SJSA1 (cell line): ENCODE data around the gene RASSF7. TPM values are rescaled to one million over a fixed set of nuclear protein-coding genes. Genes with fewer than 3 reads are reported as not detected.

Experiments
- DNase-seq, 2 experiments: peaks; one replicate each; pipeline ENCODE4 v3.0.0-alpha.2; 2015 to 2020; ENCODE audit warnings: low spot score in 2 of 2, low read depth in 1 of 2
- H3K27ac ChIP-seq: fragments of 250-450 bp; sonication (Bioruptor Pico); 2 replicates; pipeline ENCODE4 v1.5.1; 2020; ENCODE audit warnings: mild to moderate bottlenecking, moderate library complexity
- H3K27me3 ChIP-seq: fragments of 250-450 bp; sonication (Bioruptor Pico); replicated peaks from 2 replicates; pipeline ENCODE4 v1.5.1; 2020; ENCODE audit warnings: mild to moderate bottlenecking, moderate library complexity
- H3K36me3 ChIP-seq: fragments of 250-450 bp; sonication (Bioruptor Pico); 2 replicates; pipeline ENCODE4 v1.5.1; 2020; ENCODE audit warnings: mild to moderate bottlenecking
- H3K4me1 ChIP-seq: fragments of 250-450 bp; sonication (Bioruptor Pico); replicated peaks from 2 replicates; pipeline ENCODE4 v1.6.1; 2021; ENCODE audit warnings: mild to moderate bottlenecking
- H3K4me3 ChIP-seq: fragments of 250-450 bp; sonication (Bioruptor Pico); 2 replicates; pipeline ENCODE4 v1.5.1; 2020; ENCODE audit warnings: mild to moderate bottlenecking
- H3K9me3 ChIP-seq: fragments of 250-450 bp; sonication (Bioruptor Pico); replicated peaks from 2 replicates; pipeline ENCODE4 v1.5.1; 2020; ENCODE audit warnings: mild to moderate bottlenecking
- total RNA-seq: library from RNA; depleted of rRNA; stranded (reverse); fragments of >200 nt; shearing (Covaris generic); gene quantifications from 2 replicates; pipeline ENCODE4 v1.2.3, GENCODE V29; 2014

The RASSF7 gene
- total RNA-seq, 1 experiment from 2014 or later, result 16.4 TPM

GRCh38 chr11:536841-537621, 23.7 kb upstream of the RASSF7 start, which contains the start of gene LRRC56:
TSS of gene LRRC56 (plus strand) at chr11:537527. CDS start at chr11:540685, 3,158 bp downstream.
- Histone ChIP-seq H3K4me1 (peaks cover 16% of the 10 kb centered on the region), H3K4me3 (no peak within 1 kb of the TSS), H3K36me3 (peaks cover 16% of the 10 kb centered on the region), H3K27ac (no peak within 1 kb of the TSS), H3K9me3 (no peaks in the 10 kb centered on the region; the same call in 1 of the 2 replicates), H3K27me3 (no peaks in the 10 kb centered on the region)
- no peak for DNase-seq

GRCh38 chr11:537622-538430, 22.9 kb upstream of the RASSF7 start:
- no peak for DNase-seq
- H3K9me3 ChIP-seq, result no peaks in the 10 kb centered on the region; the same call in 1 of the 2 replicates
- H3K27ac ChIP-seq, result no peak overlapping the region
- H3K27me3 ChIP-seq, result no peaks in the 10 kb centered on the region
- no peak overlapping the region for H3K4me3 ChIP-seq
- peaks cover 16% of the 10 kb centered on the region for H3K4me1 ChIP-seq
- H3K36me3 ChIP-seq, result peaks cover 11% of the 10 kb centered on the region

GRCh38 chr11:538431-539051, 22.2 kb upstream of the RASSF7 start:
- no peak for DNase-seq
- H3K27me3 ChIP-seq, result no peaks in the 10 kb centered on the region
- H3K36me3 ChIP-seq, result peaks cover 6% of the 10 kb centered on the region
- no peak overlapping the region for H3K27ac ChIP-seq
- no peak overlapping the region for H3K4me3 ChIP-seq
- H3K4me1 ChIP-seq, result peaks cover 16% of the 10 kb centered on the region
- no peaks in the 10 kb centered on the region; the same call in 1 of the 2 replicates for H3K9me3 ChIP-seq

- H3K27ac ChIP-seq, result no peak overlapping the region
- no peak overlapping the region for H3K4me3 ChIP-seq
- no peak for DNase-seq
- H3K27me3 ChIP-seq, result no peaks in the 10 kb centered on the region
- H3K36me3 ChIP-seq, result no peaks in the 10 kb centered on the region
- no peaks in the 10 kb centered on the region; the same call in 1 of the 2 replicates for H3K9me3 ChIP-seq
- H3K4me1 ChIP-seq, result peaks cover 11% of the 10 kb centered on the region
Measured at GRCh38 chr11:539971-540481, 20.7 kb upstream of the RASSF7 start.

GRCh38 chr11:540583-541432, 20.0 kb upstream of the RASSF7 start:
- peaks cover 10% of the 10 kb centered on the region for H3K4me1 ChIP-seq
- DNase-seq, result no peak
- no peak overlapping the region for H3K4me3 ChIP-seq
- H3K36me3 ChIP-seq, result no peaks in the 10 kb centered on the region
- H3K9me3 ChIP-seq, result no peaks in the 10 kb centered on the region; the same call in 1 of the 2 replicates
- H3K27me3 ChIP-seq, result no peaks in the 10 kb centered on the region
- H3K27ac ChIP-seq, result no peak overlapping the region

GRCh38 chr11:541433-541885, 19.3 kb upstream of the RASSF7 start:
- Histone ChIP-seq H3K4me1 (peaks cover 7% of the 10 kb centered on the region), H3K9me3 (no peaks in the 10 kb centered on the region; the same call in 1 of the 2 replicates), H3K27me3 (no peaks in the 10 kb centered on the region), H3K27ac (no peak overlapping the region), H3K4me3 (no peak overlapping the region), H3K36me3 (no peaks in the 10 kb centered on the region)
- no peak for DNase-seq

- no peaks in the 10 kb centered on the region for H3K9me3 ChIP-seq
- no peaks in the 10 kb centered on the region for H3K4me1 ChIP-seq
- DNase-seq, result no peak
- no peaks in the 10 kb centered on the region for H3K36me3 ChIP-seq
- no peak overlapping the region for H3K27ac ChIP-seq
- no peak overlapping the region for H3K4me3 ChIP-seq
- no peaks in the 10 kb centered on the region for H3K27me3 ChIP-seq
Measured at GRCh38 chr11:544817-545166, 16.0 kb upstream of the RASSF7 start.

- H3K9me3 ChIP-seq, result no peaks in the 10 kb centered on the region
- H3K27ac ChIP-seq, result no peak overlapping the region
- H3K36me3 ChIP-seq, result no peaks in the 10 kb centered on the region
- no peaks in the 10 kb centered on the region for H3K4me1 ChIP-seq
- no peaks in the 10 kb centered on the region for H3K27me3 ChIP-seq
- no peak for DNase-seq
- H3K4me3 ChIP-seq, result no peak overlapping the region
Measured at GRCh38 chr11:545171-545570, 15.6 kb upstream of the RASSF7 start.

- Histone ChIP-seq H3K27me3 (no peaks in the 10 kb centered on the region), H3K36me3 (no peaks in the 10 kb centered on the region), H3K4me1 (no peaks in the 10 kb centered on the region), H3K4me3 (no peak overlapping the region), H3K27ac (no peak overlapping the region), H3K9me3 (no peaks in the 10 kb centered on the region)
- no peak for DNase-seq
Measured at GRCh38 chr11:548700-549603, 11.8 kb upstream of the RASSF7 start.

GRCh38 chr11:550021-550745, 10.6 kb upstream of the RASSF7 start:
- Histone ChIP-seq H3K4me3 (no peak overlapping the region), H3K9me3 (no peaks in the 10 kb centered on the region), H3K4me1 (no peaks in the 10 kb centered on the region), H3K27ac (no peak overlapping the region), H3K36me3 (no peaks in the 10 kb centered on the region), H3K27me3 (no peaks in the 10 kb centered on the region)
- no peak for DNase-seq

GRCh38 chr11:550746-551085, 10.1 kb upstream of the RASSF7 start:
- Histone ChIP-seq H3K27me3 (no peaks in the 10 kb centered on the region), H3K9me3 (no peaks in the 10 kb centered on the region), H3K27ac (no peak overlapping the region), H3K4me3 (no peak overlapping the region), H3K36me3 (no peaks in the 10 kb centered on the region), H3K4me1 (no peaks in the 10 kb centered on the region)
- no peak for DNase-seq

- Histone ChIP-seq H3K36me3 (no peaks in the 10 kb centered on the region), H3K4me3 (no peak overlapping the region), H3K9me3 (no peaks in the 10 kb centered on the region), H3K27ac (no peak overlapping the region), H3K27me3 (no peaks in the 10 kb centered on the region), H3K4me1 (no peaks in the 10 kb centered on the region)
- DNase-seq, result no peak
Measured at GRCh38 chr11:551131-551530, 9.6 kb upstream of the RASSF7 start.
